Left lung (tissue), 10 donors: ENCODE measurements around the gene THUMPD3. TPM values are rescaled to one million over a fixed set of nuclear protein-coding genes. Genes with fewer than 3 reads are reported as not detected.
A peak's percentile ranks its signal among the peaks of the same experiment; 100 is the strongest.

Experiments used
- ATAC-seq: fragments of 200-7000 bp; cut with Tn5 transposase; one replicate; pipeline ENCODE4 v1.9.1; 2020; ENCODE audit warnings: moderate library complexity
- DNase-seq, 4 donors: peaks; one replicate each; pipeline ENCODE4 v3.0.0-alpha.2; 2013 to 2020
- H3K27ac ChIP-seq, 2 donors: fragments of 200-600 bp; sonication (generic) in 1 of 2; one replicate each; pipeline versions ENCODE4 v1.5.0 to v1.8.0; 2020 to 2021
- H3K27me3 ChIP-seq, 2 donors: fragments of 200-600 bp; sonication (generic) in 1 of 2; one replicate each; pipeline versions ENCODE4 v1.5.0 to v1.8.0; 2020 to 2021
- H3K36me3 ChIP-seq, 2 donors: fragments of 200-600 bp; sonication (generic) in 1 of 2; one replicate each; pipeline versions ENCODE4 v1.5.0 to v1.8.0; 2020 to 2021
- H3K4me1 ChIP-seq, 2 donors: fragments of 200-600 bp; one replicate each; pipeline ENCODE4 v1.8.0; 2021
- H3K4me3 ChIP-seq, 2 donors: fragments of 200-600 bp; sonication (generic) in 1 of 2; one replicate each; pipeline versions ENCODE4 v1.5.0 to v1.8.0; 2020 to 2021; ENCODE audit warnings: mild to moderate bottlenecking in 1 of 2
- H3K9me3 ChIP-seq, 2 donors: fragments of 200-600 bp; sonication (generic) in 1 of 2; one replicate each; pipeline versions ENCODE4 v1.5.0 to v1.8.0; 2020 to 2021
- CTCF ChIP-seq, 2 donors: fragments of 200-600 bp; sonication (generic) in 1 of 2; IDR thresholded peaks; one replicate each; pipeline versions ENCODE4 v1.5.0 to v1.8.0; 2021; ENCODE audit warnings: antibody characterized with exemption in 2 of 2
- intact Hi-C, 2 donors: fragments of 100-400 bp; cut with DNase I; formaldehyde crosslinking; loops; one replicate each; pipeline versions ENCODE4 v1.11.2 to v1.14.2; 2022
- polyA plus RNA-seq, 6 donors: library from polyadenylated mRNA; unstranded; fragments of 120-200 nt; gene quantifications; one replicate each; pipeline ENCODE4 v1.2.1, GENCODE V29; 2013; ENCODE audit not compliant: insufficient read length in 6 of 6
- total RNA-seq, 2 donors: library from RNA; stranded (reverse); fragmentation: NEBNext Ultra II Directional; extraction: Animal tissue kit (Norgen Biotek cat#: 25700); gene quantifications; one replicate each; pipeline ENCODE4 v1.2.1, GENCODE V29; 2021
- donor health status: DM: no; HTN: yes; CAD: no.
- donor health status: DM: no; HTN: no; CAD: no.

THUMPD3 gene
- total and polyA plus RNA-seq, 8 donors, result 32.2 to 65.0 (median 48.1) TPM

GRCh38 chr3:9396632-9397331 lies 33.9 kb downstream of the THUMPD3 start:
- intact Hi-C loops, result loop anchor here in 1 of 2 donors (10.0 kb wide), 1 partner anchor 48 kb away; no protein-coding TSS in a partner anchor

GRCh38 chr3:9397332-9397905 lies 34.6 kb downstream of the THUMPD3 start, which contains the start of gene SETD5:
Gene SETD5 (plus strand): TSS chr3:9397615. CDS start chr3:9428939, 31,324 bp downstream.
- DNase-seq, result peak; percentile 92 to 98 (median 98)
- TF ChIP-seq CTCF (IDR thresholded peaks at IDR 0.05), result no peak
- no peaks in the 10 kb centered on the region for H3K27me3 ChIP-seq
- H3K36me3 ChIP-seq, result peaks cover 0 to 20% of the 10 kb centered on the region in 2 donors
- peaks cover 49 to 75% of the 10 kb centered on the region in 2 donors for H3K4me1 ChIP-seq
- H3K4me3 ChIP-seq, result peak within 1 kb of the TSS; percentile 79 to 85
- intact Hi-C loops, result loop anchor here in 1 of 2 donors (10.0 kb wide), 1 partner anchor 47 kb away; no protein-coding TSS in a partner anchor
- peak within 1 kb of the TSS; percentile 95 to 98 for H3K27ac ChIP-seq
- ATAC-seq, result peak; percentile 80
- no peaks in the 10 kb centered on the region for H3K9me3 ChIP-seq

More at GRCh38 chr3:9396632-9397331, 33.9 kb downstream of the THUMPD3 start:
- ATAC-seq (peak; percentile 84), DNase-seq (peak; percentile 97 to 99 (median 98))
- Histone ChIP-seq H3K9me3 (no peaks in the 10 kb centered on the region), H3K36me3 (peaks cover 0 to 20% of the 10 kb centered on the region in 2 donors), H3K4me1 (peaks cover 43 to 75% of the 10 kb centered on the region in 2 donors), H3K27ac (peak overlapping the region; percentile 95 to 98), H3K4me3 (peak overlapping the region; percentile 53 to 85), H3K27me3 (no peaks in the 10 kb centered on the region)
- no peak for TF ChIP-seq CTCF (IDR thresholded peaks at IDR 0.05)

- ATAC-seq, result no peak
- intact Hi-C loops, result loop anchor here in 1 of 2 donors (10.0 kb wide), 1 partner anchor 47 kb away; no protein-coding TSS in a partner anchor
- DNase-seq, result peak; percentile 50 to 65 (median 56)
- peaks cover 51 to 75% of the 10 kb centered on the region in 2 donors for H3K4me1 ChIP-seq
- H3K4me3 ChIP-seq, result peak overlapping the region; percentile 79 to 85
- peaks cover 0 to 18% of the 10 kb centered on the region in 2 donors for H3K36me3 ChIP-seq
- H3K27me3 ChIP-seq, result no peaks in the 10 kb centered on the region
- H3K9me3 ChIP-seq, result no peaks in the 10 kb centered on the region
- peak overlapping the region; percentile 95 to 98 for H3K27ac ChIP-seq
- no peak for TF ChIP-seq CTCF (IDR thresholded peaks at IDR 0.05)
Measured at GRCh38 chr3:9397906-9398699, 35.2 kb downstream of the THUMPD3 start.

GRCh38 chr3:9398700-9399336 lies 36.0 kb downstream of the THUMPD3 start:
- H3K27ac ChIP-seq, result peak overlapping the region; percentile 95 to 98
- peaks cover 0 to 11% of the 10 kb centered on the region in 2 donors for H3K36me3 ChIP-seq
- H3K4me1 ChIP-seq, result peaks cover 54 to 75% of the 10 kb centered on the region in 2 donors
- DNase-seq, result peak in 2 of 4 donors; percentile 38 to 50
- no peaks in the 10 kb centered on the region for H3K9me3 ChIP-seq
- peak overlapping the region; percentile 79 to 85 for H3K4me3 ChIP-seq
- intact Hi-C loops, result loop anchor here in 1 of 2 donors (10.0 kb wide), 1 partner anchor 46 kb away; no protein-coding TSS in a partner anchor
- TF ChIP-seq CTCF (IDR thresholded peaks at IDR 0.05), result no peak
- no peaks in the 10 kb centered on the region for H3K27me3 ChIP-seq
- no peak for ATAC-seq
